GM21360 (cell line): ENCODE results near the gene POU2AF3.
"Not testable (repeated sequence)": the region's sequence is repeated elsewhere in the genome, so short reads cannot be mapped to it uniquely, and the experiment has no call there.

Experiments
- ATAC-seq: cut with Tn5 transposase; IDR thresholded peaks from one replicate; pipeline ENCODE4 v1.9.1; 2021; ENCODE audit warnings: mild to moderate bottlenecking, moderate library complexity; ENCODE audit not compliant: unreplicated experiment

The POU2AF3 gene

DNA sequence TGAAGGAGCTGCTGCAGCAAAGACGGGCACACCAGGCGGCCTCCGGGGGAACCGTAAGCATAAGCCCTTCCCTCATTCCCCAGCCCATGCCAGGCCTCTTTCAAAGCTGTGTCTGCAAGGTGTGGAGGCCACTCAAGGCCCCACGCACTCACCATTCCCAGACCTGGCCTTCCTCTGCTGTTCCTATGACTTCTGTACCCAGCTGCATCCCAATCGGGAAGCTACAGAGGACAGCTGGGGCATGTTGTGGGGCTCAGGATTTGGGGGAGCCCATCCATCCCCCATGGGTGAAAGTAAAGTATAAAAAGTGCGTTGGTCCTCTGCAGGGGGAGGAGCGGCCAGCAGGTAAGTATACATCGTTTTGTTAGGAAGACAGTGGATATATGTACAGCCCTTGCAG lies 2.2 kb downstream of the POU2AF3 start:
- ATAC-seq: no peak

DNA sequence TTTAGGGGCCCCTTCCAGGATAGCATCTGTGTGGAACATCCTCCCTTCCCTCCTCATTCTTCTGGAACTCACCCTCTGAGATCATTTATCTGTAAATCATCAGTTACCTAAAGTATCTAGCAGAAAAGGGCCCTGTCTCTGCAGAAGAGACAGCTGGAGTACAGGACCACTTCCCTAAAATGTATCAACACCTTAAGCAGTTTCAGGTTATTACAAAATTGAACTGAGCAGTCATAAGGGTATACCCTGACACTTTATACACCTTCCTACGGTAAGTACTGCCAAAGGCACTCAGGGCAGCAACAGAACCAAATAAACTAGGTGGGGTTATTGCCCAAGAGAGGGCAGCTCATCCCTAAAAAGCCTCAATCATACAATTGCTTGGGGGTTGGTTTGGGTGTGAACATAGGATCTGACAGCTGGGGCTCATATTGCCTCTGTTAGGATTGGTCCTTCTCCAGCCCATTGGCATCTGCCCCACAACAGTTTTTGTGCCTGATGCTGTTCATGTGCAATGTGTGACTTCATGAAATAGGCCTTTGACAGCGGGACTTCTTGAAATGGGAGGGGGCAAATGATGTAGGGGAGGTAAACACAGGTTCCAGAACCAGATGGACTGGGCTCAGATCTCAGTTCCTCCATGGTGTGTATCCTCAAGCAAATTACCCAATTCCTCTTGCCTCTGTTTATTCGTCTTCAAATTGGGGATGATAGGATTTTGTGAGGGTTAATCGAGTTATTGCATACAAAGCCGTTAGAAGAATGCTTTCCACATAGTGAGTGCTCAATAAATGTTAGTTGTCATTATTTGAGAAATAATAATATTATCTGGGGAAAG lies 2.9 kb downstream of the POU2AF3 start:
- no peak for ATAC-seq

DNA sequence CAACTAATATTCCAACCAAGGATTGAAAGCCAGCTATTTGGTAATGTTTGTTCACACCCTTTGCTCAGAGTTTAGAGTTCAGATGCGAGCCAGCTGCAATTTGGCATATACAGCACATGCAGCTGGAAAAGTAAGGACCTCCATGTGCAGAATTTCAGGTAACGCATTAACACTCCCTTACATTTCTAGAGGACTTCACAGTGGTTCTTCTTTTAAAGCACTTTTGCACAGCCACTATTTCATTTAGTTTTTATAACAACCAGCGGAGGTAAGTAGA lies 3.4 kb downstream of the POU2AF3 start:
- no peak for ATAC-seq

DNA sequence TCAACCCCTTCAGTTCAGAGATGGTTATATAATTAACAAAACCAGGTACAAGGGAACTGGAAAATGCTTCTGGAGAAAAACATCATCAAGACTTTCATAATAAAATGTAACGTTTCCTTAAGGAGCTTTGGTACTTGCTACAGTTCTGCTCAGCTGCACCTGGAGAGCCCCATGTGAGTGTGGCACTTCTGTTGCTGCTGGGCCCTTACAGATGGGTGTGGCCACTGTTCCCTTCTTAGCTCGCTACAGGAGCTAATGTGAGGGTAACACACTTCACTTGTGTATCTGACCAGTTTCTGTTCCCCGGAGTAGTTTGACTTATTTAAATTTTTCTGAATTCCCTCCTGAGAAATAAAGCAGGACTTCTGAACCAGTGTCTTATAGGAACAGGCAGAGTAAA lies 4.0 kb downstream of the POU2AF3 start:
- ATAC-seq: no peak

DNA sequence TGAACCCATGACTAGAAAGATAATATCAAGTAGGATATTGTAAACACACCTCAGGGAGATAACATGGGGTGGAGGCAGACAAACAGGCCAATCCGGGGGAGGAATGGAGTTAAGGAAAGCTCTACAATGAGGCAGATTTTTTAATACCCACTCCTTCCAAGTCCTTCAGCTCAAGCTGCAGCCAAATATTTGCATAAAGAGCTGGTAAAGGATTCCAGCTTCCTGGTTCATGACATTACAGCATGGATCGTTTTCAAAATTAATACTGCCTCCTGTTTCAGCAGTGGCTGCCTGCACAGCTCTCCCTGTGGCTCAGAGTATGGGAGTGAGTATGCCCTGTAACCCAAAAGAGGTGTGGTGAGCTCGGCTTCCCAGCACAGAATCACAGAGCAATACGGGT lies 5.1 kb downstream of the POU2AF3 start:
- ATAC-seq: no peak

DNA sequence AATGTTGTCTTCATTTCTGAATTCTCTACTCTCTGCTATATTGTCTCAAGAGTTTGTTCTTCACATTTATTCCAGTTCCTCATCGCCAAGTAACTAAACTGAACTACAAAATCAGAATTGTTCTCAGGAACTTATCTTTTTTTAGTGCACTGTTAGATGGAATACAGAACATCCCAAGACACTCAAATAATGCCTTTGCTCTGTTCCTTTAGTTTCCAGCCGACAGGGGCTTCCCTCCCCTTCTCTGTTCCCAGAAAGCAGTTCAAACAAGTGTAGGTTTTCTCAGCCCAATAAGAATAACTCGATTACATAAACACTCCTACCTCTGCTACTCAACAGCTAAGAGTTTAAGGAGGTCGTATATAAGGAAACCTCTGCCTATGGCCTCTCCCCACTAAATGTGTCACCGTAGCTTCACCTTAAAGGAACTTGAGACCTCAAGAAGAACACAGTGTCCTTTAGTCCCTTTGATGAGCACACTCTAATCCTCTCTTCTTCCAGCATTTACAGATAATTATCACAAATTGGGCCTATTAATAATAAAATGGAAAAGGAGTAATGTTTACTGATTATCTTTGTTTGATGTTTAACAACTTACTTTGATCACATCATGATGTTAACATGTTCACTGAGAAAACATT lies 6.9 kb downstream of the POU2AF3 start:
- no peak for ATAC-seq

DNA sequence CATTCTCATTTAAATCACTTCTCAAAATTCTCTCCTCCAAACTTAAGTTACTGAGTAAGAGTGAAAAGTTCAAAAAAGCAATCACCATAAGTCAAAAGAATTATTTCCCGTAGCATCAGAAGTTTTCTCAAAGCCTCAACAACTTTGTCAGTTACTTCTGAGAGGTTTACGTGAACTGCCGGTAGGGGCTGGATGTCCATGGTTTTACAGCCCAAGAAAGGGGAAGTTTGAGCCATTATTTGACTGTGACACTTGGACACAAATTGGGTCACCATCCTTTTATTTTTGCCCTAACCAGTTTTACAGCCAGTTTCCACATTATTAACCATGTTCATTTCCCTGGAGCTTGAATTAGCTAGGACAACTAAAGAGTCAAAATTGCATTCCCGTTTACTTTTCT lies 7.5 kb downstream of the POU2AF3 start:
- ATAC-seq: no peak

DNA sequence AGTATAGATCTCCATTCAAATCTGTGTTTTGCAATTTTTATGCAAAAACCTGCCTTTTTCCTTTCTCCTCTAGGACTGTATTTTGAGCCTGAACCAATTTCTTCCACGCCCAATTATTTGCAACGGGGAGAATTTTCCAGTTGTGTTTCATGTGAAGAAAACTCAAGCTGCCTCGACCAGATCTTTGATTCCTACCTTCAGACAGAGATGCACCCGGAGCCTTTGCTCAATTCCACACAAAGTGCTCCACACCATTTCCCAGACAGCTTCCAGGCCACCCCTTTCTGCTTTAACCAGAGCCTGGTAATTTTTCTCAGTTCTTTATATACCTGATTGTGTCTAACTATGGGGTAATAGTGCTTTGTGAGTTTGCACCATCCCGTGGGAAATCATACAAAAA lies 8.0 kb downstream of the POU2AF3 start:
- ATAC-seq: no peak

DNA sequence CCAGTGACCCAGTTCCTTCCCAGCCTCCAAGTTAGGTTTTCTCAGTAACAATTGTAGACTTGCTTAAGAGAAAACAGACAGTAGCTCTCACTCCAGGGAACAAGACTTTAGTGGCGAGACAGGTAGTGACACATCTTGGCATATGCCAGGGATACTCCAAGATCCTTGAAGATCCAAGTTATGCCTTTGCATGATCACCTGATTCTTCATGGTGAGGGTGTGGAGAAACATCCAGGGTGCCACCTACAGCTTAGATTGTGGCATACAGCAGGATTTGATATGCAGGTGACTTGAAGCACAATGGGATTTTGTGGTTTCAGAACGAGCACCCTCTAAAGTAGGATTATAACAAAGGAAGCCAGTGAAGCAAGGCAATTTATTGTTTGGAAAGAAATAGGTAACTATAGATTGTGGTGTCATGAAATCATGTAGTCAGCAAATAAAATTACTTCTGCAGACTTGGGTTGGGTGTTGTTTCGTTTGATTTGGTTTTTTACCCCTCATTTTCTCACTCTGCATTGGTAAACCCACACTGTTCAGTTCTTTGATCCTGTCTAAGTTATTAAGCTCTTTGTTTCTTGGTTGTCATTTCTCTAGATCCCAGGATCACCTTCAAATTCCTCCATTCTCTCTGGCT lies 9.2 kb downstream of the POU2AF3 start:
- ATAC-seq: no peak

DNA sequence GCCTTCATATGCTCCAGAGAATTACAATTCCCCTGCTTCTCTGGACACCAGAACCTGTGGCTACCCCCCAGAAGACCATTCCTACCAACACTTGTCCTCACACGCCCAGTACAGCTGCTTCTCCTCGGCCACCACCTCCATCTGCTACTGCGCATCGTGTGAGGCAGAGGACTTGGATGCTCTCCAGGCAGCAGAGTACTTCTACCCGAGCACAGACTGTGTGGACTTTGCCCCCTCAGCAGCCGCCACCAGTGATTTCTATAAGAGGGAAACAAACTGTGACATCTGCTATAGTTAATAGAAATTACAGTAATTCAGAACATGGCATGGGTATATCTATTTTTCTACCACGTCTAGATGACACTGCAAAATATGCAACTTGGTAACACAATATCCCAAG lies 9.8 kb downstream of the POU2AF3 start:
- ATAC-seq: no peak

DNA sequence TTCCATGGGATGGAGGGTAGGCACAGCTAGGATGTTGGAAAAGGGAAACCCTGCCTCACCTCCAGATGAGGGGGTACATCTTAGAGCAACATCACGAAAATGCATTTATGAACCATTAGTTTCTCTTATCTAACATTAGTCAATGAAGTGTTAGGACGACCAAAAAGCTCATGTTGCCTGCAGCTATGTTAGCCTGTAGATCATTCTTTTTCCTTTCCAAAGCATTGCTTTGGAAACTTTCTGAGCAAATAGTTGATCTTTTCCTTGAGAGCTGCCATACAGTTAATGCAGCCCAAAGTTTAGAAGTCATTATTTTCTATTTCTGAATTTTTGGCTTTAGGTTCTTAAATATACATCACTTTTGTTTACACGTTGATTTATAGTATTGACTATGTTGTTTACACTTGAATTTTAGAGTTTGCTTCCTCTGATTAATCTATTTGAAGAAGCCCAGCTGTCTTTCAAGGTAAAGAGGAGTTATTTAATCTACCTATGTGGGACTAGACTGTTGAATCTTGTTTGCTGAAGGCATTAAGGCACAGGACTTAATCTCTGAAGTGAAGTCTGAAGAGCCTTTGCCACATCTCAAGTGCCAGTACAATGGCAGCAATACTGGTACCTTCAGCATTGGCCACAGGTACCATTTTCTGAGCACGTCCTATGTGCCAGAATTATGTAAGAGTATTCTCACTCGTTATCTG lies 11.0 kb downstream of the POU2AF3 start:
- no peak for ATAC-seq

DNA sequence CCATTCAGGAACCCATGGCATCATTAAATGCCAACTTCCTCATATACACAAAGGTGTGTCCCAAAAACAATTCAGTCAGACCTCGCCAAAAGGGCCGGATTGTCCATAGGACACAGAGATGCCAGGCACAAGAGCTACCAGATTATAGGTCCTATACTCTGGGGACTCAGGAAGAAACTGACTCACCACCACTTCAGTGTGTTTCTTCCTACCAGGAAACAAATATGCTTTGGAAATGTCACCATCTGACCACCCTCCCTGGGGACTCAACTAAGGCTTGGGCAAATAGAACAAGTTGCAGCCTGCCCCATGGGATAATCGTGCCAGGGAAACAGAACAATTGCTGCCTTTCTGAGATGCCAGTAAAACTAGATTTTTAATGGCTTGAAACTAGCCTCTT lies 11.7 kb downstream of the POU2AF3 start:
- no peak for ATAC-seq

DNA sequence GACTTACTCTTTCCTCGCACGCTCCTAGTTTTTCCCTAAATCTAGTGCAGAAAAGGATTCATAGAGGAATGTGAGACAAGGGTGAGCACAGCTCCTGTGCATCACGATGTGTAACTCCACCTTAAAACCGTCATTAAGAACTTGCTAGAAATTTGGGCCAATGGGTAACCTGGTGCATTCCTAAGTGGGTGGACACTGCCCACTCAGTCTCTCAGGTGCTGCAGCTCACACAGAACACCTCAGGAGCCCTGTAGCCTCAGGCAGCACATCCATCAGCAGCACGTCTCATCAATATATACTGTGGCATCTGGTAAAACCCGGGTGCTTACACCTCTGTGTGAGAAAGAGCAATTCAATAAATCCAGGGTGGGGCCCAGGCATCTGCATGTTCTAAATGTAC lies 12.4 kb downstream of the POU2AF3 start:
- no peak for ATAC-seq

DNA sequence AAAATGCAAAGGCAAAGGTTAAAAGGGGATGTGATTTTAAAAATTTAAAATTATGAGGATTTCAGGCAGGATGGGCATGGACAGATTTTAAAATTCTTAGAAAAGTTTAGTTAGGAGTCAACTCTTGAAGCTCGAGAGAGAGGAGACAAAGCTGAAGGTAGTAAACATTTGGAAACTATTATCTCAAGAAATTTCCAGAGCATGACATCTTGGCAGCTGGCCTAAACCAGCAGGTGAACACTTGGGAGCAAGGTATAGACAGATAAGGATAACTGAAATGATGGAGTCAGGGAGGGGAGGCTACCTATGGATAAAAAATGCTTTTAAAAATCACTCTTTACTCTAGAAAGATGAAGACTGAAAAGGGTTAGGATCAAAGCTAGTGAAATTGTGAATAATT lies 13.7 kb downstream of the POU2AF3 start:
- ATAC-seq: no peak

DNA sequence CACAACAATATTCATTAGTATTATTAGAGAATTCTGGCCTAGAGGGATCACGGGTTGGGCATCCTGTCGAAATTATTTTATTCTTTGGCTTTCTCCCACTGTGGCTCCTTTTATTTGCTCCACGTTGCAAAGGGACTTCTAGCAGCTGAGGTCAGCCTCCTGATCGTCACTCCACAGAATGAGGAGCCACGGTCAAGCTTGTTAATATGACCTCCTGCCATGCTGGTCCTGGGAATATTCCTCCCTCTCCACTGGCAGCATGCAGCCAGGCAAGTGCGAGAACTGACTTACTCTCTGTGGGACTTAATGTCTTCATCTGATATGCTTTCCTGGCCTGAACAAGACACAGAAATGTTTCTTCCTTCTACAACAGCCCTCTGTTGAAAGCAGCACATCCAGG lies 20.9 kb downstream of the POU2AF3 start:
- ATAC-seq: no peak

DNA sequence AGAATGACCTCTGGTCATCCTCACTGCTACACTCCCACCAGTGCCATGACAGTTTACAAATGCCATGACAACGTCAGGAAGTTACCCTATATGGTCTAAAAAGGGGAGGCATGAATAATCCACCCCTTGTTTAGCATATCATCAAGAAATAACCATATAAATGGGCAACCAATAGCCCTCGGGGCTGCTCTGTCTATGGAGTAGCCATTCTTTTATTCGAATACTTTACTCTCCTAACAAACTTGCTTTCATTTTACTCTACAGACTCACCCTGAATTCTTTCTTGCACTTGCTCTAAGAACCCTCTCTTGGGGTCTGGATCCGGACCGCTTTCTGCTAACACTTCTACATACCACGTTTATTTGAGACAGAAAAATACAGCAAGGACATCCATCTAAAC lies 21.9 kb downstream of the POU2AF3 start:
- ATAC-seq: not testable (repeated sequence)

DNA sequence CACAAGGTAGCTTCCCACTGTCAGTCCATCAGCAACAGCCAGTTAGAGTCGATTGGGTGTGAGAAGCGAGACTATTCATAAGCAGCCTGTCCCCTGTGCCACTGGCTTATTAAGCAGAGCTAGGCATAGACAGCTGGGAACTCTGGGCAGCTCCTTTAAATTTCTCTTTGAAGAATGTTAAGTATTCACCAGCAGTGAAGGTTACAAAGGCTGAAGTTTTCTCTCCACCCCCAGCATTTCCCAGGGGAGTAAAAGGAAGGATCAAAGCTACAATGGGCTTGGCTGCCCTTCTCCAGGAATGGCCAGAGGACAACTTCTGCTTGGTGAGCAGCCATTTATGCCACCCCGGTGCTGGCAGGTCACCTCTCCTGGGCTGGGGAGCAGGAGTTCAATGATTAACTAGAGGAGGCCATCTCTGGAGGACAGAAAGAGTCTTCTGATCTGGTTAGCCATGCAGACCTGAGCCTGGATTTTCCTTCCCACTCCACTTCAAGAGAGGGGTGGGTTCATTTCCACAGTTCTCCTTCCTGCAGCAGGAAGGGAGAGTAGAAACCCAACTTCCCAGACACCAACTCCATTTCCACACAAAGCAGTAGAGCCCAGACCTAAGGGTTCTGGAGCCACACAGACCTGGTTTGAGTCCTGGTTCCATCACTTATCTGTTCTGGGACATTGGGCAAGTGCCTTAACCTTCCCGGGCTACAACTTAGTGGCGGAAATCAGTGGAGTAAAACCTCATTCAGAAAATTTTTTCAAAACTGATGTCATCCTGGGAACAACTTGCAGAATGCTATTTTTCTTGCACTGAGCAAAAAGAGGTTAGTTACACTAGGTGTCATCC lies 22.6 kb downstream of the POU2AF3 start:
- ATAC-seq: no peak

DNA sequence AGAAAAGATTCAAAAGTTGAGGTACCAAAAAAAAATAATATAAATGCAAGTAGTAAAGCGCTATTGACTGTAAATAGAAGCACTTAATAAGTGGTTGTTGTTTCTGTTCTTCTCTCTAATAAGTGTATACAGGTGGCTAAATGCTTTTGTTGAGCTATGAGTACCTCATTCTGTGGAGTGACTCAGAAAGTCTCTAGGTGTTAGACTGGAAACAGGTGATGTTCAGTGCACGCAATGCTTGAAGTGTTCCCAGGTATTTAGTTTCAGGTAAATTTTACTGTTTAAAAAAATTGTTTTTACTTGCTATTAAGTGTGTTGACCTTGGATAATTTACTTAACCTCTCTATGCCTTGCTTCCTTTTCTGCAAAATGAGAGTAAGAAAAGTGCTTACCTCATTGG lies 24.2 kb downstream of the POU2AF3 start:
- ATAC-seq: no peak

DNA sequence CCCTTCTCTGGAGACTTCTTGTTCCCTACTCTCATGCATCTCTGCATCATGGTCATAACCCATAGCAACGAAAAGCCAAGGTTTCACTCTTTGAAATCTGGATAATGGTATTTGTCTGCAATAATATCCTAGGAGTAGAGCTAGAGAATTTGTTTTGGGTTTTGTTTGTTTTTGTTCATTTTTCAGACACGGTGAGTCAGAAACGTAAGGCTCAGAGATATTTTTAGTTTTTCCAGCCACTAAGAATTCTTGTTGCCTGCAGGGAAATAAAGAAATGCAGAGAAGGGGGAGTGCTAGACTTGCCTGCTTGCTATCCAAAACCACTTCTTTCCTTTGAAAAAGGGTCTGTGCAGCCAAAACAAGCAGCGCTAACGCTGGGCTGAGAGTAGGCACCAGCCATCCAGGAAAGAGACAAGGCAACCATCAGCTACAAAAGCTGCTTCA lies 26.0 kb downstream of the POU2AF3 start:
- ATAC-seq: no peak

DNA sequence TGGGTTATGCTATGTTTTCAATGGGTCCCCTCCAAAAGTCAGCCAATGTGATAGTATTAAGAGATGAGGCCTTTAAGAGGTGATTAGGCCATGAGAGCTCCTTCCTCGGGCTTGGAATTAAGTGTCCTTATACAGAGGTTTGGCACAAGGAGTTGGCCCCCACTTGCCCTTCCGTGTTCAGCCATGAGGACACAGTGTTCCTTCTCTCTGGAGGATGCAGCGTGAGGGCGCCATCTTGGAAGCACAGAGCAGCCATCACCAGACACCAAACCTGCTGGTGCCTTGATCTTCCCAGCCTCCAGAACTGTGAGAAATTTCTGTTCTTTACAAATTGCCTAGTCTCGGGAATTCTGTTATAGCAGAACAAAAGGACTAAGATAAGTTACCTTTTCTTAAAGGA lies 26.9 kb downstream of the POU2AF3 start:
- no peak for ATAC-seq

DNA sequence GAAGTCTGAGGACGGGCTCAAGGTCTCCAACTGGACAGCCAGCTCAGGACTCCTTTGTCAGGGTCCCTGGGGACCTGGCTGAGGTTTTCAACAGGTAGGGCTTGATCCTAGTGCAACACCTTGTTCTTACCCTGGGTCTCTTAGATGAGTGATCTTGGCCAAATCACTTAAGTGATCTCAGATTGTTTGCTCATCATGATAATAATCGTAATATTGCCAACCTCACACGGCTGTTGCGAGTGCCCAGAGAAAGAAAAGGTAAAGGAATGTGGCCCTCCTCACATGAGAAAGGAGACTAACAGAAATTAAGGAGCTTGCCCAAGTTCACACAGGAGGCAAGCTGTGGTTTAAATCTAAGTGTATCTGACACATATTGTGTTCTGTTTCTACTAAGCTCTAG lies 28.5 kb downstream of the POU2AF3 start:
- ATAC-seq: no peak
